ENCODE results near the gene LRRFIP1. TPM values are rescaled to one million over a fixed set of nuclear protein-coding genes. Genes with fewer than 3 reads are reported as not detected.
A peak's percentile ranks its signal among the peaks of the same experiment; 100 is the strongest.

The LRRFIP1 gene
- total and polyA plus RNA-seq, 2 of the 13 experiments (the other 11 are each of a cell fraction or from before 2014, with no cell fraction given) = 15.9 to 40.5 TPM

- TF ChIP-seq SRF (IDR thresholded peaks at IDR 0.05; ENCODE audit: low read depth, low read length) (no peak), ATF7 (IDR thresholded peaks at IDR 0.05) (no peak), ATF7 (CRISPR knock-in tag; IDR thresholded peaks at IDR 0.05) (0 out of 2 replicates have a peak, but pooled peaks have one; percentile 44), ZNF251 (CRISPR knock-in tag; IDR thresholded peaks at IDR 0.05) (no peak), KMT2B (CRISPR knock-in tag; IDR thresholded peaks at IDR 0.05) (no peak), ZNF414 (CRISPR knock-in tag; IDR thresholded peaks at IDR 0.05) (no peak), ISX (CRISPR knock-in tag; conservative IDR thresholded peaks at IDR 0.05) (no peak), MIER3 (CRISPR knock-in tag; IDR thresholded peaks at IDR 0.05; ENCODE audit: borderline replicate concordance) (no peak), HINFP (CRISPR knock-in tag; IDR thresholded peaks at IDR 0.05; ENCODE audit: low read depth) (no peak), XRCC5 (optimal IDR thresholded peaks at IDR 0.05; ENCODE audit: low read length) (peak; percentile 84), CHCHD3 (CRISPR knock-in tag; IDR thresholded peaks at IDR 0.05) (no peak), ZNF282 (IDR thresholded peaks at IDR 0.05; ENCODE audit: partially characterized antibody) (no peak), ZNF737 (CRISPR knock-in tag; IDR thresholded peaks at IDR 0.05; ENCODE audit: borderline replicate concordance) (no peak), ZNF674 (CRISPR knock-in tag; IDR thresholded peaks at IDR 0.05; ENCODE audit: low read depth) (no peak), NCOA1 (CRISPR knock-in tag; IDR thresholded peaks at IDR 0.05) (no peak), ZNF780A (CRISPR knock-in tag; IDR thresholded peaks at IDR 0.05) (no peak), ZNF446 (CRISPR knock-in tag; IDR thresholded peaks at IDR 0.05) (no peak), NR3C1 (CRISPR knock-in tag; IDR thresholded peaks at IDR 0.05) (no peak), ZNF354B (CRISPR knock-in tag; IDR thresholded peaks at IDR 0.05) (no peak), PAWR (CRISPR knock-in tag; IDR thresholded peaks at IDR 0.05; ENCODE audit: borderline replicate concordance) (no peak), TCF12 (IDR thresholded peaks at IDR 0.05) (no peak), TCF12 (CRISPR knock-in tag; IDR thresholded peaks at IDR 0.05) (no peak), DZIP1 (CRISPR knock-in tag; IDR thresholded peaks at IDR 0.05) (no peak)
Observed at GRCh38 chr2:237774811-237775553, 147.6 kb downstream of the LRRFIP1 start (continued).

Data from HepG2 (cell line).